GM18867 (cell line): ENCODE results near the gene NCOA1.
"Not testable (repeated sequence)": the region's sequence is repeated elsewhere in the genome, so short reads cannot be mapped to it uniquely, and the experiment has no call there.

Source experiments
- ATAC-seq: cut with Tn5 transposase; IDR thresholded peaks from one replicate; pipeline ENCODE4 v1.9.1; 2021; ENCODE audit warnings: mild to moderate bottlenecking, moderate library complexity; ENCODE audit not compliant: unreplicated experiment

The NCOA1 gene

GRCh38 chr2:24771764-24772586 is 280.9 kb downstream of the NCOA1 start:
- ATAC-seq: no peak

GRCh38 chr2:24774373-24774772 is 283.3 kb downstream of the NCOA1 start:
- no peak for ATAC-seq

- ATAC-seq: no peak
Observed at GRCh38 chr2:24779116-24779515, 288.1 kb downstream of the NCOA1 start.

- no peak for ATAC-seq
Observed at GRCh38 chr2:24783641-24784040, 292.6 kb downstream of the NCOA1 start.

GRCh38 chr2:24785671-24786321 is 294.7 kb downstream of the NCOA1 start:
- peak; percentile 91 for ATAC-seq

- no peak for ATAC-seq
Observed at GRCh38 chr2:24787532-24787931, 296.5 kb downstream of the NCOA1 start.

GRCh38 chr2:24788816-24789215 is 297.8 kb downstream of the NCOA1 start:
- no peak for ATAC-seq

GRCh38 chr2:24791452-24791851 is 300.4 kb downstream of the NCOA1 start:
- no peak for ATAC-seq

- no peak for ATAC-seq
Observed at GRCh38 chr2:24792542-24792873, 301.5 kb downstream of the NCOA1 start.

- peak; percentile 94 for ATAC-seq
Observed at GRCh38 chr2:24792874-24793760, 302.1 kb downstream of the NCOA1 start, which contains the start of the genes CENPO and PTRHD1. Gene CENPO, plus strand, starts transcription at chr2:24793425. Its CDS starts 495 bp downstream, at chr2:24793920. Gene PTRHD1, minus strand, starts transcription at chr2:24793391. Its CDS starts 14 bp downstream, at chr2:24793377.

GRCh38 chr2:24793761-24794435 is 302.8 kb downstream of the NCOA1 start:
- ATAC-seq: no peak

GRCh38 chr2:24797644-24798043 is 306.6 kb downstream of the NCOA1 start:
- no peak for ATAC-seq

GRCh38 chr2:24800487-24800886 is 309.4 kb downstream of the NCOA1 start:
- not testable (repeated sequence) for ATAC-seq

GRCh38 chr2:24805811-24806660 is 315.0 kb downstream of the NCOA1 start:
- not testable (repeated sequence) for ATAC-seq

GRCh38 chr2:24806661-24807036 is 315.6 kb downstream of the NCOA1 start:
- ATAC-seq: no peak

- ATAC-seq: no peak
Observed at GRCh38 chr2:24809316-24810007, 318.4 kb downstream of the NCOA1 start.

- ATAC-seq: no peak
Observed at GRCh38 chr2:24813691-24814137, 322.7 kb downstream of the NCOA1 start.

GRCh38 chr2:24814516-24814915 is 323.5 kb downstream of the NCOA1 start:
- no peak for ATAC-seq

GRCh38 chr2:24815171-24815570 is 324.1 kb downstream of the NCOA1 start:
- no peak for ATAC-seq
